ENCODE measurements around the gene CPLX3.
"Not testable (repeated sequence)": the region's sequence is repeated elsewhere in the genome, so short reads cannot be mapped to it uniquely, and the experiment has no call there.

Gene CPLX3

GRCh38 chr15:74826364-74826819, at the start of gene CPLX3:
Gene CPLX3, plus strand, starts transcription at chr15:74826627. Its CDS starts 77 bp downstream, at chr15:74826704.
- peak; percentile 71 for DNase-seq

- peak; percentile 68 for DNase-seq
These were observed 49.3 kb upstream of the CPLX3 start for GRCh38 chr15:74776821-74777768.

- no peak for DNase-seq
These were observed 48.4 kb upstream of the CPLX3 start for GRCh38 chr15:74777769-74778598.

GRCh38 chr15:74778599-74778970, 47.8 kb upstream of the CPLX3 start:
- DNase-seq = no peak

GRCh38 chr15:74779162-74779648, 47.2 kb upstream of the CPLX3 start:
- DNase-seq = no peak

- no peak for DNase-seq
These were observed 45.6 kb upstream of the CPLX3 start for GRCh38 chr15:74780523-74781430.

- DNase-seq = peak; percentile 92
These were observed 44.8 kb upstream of the CPLX3 start, which contains the start of gene CSK for GRCh38 chr15:74781431-74782258. Gene CSK, plus strand, starts transcription at chr15:74782080. Its CDS starts 16,218 bp downstream, at chr15:74798298.

- DNase-seq = no peak
These were observed 44.0 kb upstream of the CPLX3 start for GRCh38 chr15:74782259-74783071.

- no peak for DNase-seq
These were observed 43.2 kb upstream of the CPLX3 start for GRCh38 chr15:74783072-74783807.

- no peak for DNase-seq
These were observed 42.6 kb upstream of the CPLX3 start for GRCh38 chr15:74783808-74784175.

- no peak for DNase-seq
These were observed 41.8 kb upstream of the CPLX3 start for GRCh38 chr15:74784426-74785193.

- DNase-seq = no peak
These were observed 41.0 kb upstream of the CPLX3 start for GRCh38 chr15:74785194-74786032.

- not testable (repeated sequence) for DNase-seq
These were observed 40.3 kb upstream of the CPLX3 start for GRCh38 chr15:74786081-74786480.

GRCh38 chr15:74786551-74787165, 39.8 kb upstream of the CPLX3 start:
- DNase-seq = no peak

- peak; percentile 92 for DNase-seq
These were observed 39.0 kb upstream of the CPLX3 start for GRCh38 chr15:74787251-74788041.

GRCh38 chr15:74788042-74788682, 38.3 kb upstream of the CPLX3 start:
- no peak for DNase-seq
